Measurements from ENCODE around the gene HAGHL. TPM values are rescaled to one million over a fixed set of nuclear protein-coding genes. Genes with fewer than 3 reads are reported as not detected.

Gene HAGHL
- total RNA-seq, 1 experiment from 2014 or later, result 6.8 TPM

GRCh38 chr16:715477-716199 lies 11.3 kb upstream of the HAGHL start:
- intact Hi-C loops (cut with micrococcal nuclease; ENCODE audit: unreplicated experiment), result loop anchor here (10.0 kb wide), 1 partner anchor 69 kb away; the partner anchor contains the start of genes CHTF18 and RPUSD1
- Histone ChIP-seq H3K4me1 (peaks cover 33% of the 10 kb centered on the region), H3K27me3 (replicated peaks; ENCODE audit: control insufficient read depth, insufficient read depth, low read length) (no peaks in the 10 kb centered on the region), H3K9me3 (no peaks in the 10 kb centered on the region), H3K4me3 (ENCODE audit: low read depth, low read length) (peak overlapping the region; percentile 71), H3K36me3 (ENCODE audit: control insufficient read depth, insufficient read depth, low read length) (no peaks in the 10 kb centered on the region)
- Mint-ChIP-seq H3K4me3 (ENCODE audit: unreplicated experiment) (peak overlapping the region; percentile 66), H3K27ac (ENCODE audit: unreplicated experiment) (no peak overlapping the region), H3K36me3 (ENCODE audit: insufficient read depth, unreplicated experiment) (peaks cover 17% of the 10 kb centered on the region), H3K27me3 (ENCODE audit: insufficient read depth, unreplicated experiment) (no peaks in the 10 kb centered on the region), H3K4me1 (ENCODE audit: low read depth, unreplicated experiment) (peaks cover 7% of the 10 kb centered on the region), H3K9me3 (ENCODE audit: unreplicated experiment) (no peaks in the 10 kb centered on the region)
- DNase-seq, result peak in 1 of 2 experiments; percentile 60
- CTCF ChIA-PET, result interaction anchor here (0.6 to 1.7 kb wide), 5 partner anchors 9 to 73 kb away, joined by 3 to 10 read pairs (median 5); partner anchors contain the start of genes CHTF18, CIAO3 and WDR24
- BruUV-seq (replicated peaks), result no TSS peak
- POLR2A ChIA-PET, result interaction anchor here (1.1 kb wide), 1 partner anchor 13 kb away, joined by 4 read pairs; no protein-coding TSS in a partner anchor
- peak; percentile 10 to 17 for TF ChIP-seq CTCF (IDR thresholded peaks at IDR 0.05; ENCODE audit: insufficient read depth in 1 of 2, low read depth in 1 of 2, low read length in 1 of 2, severe bottlenecking in 1 of 2, unreplicated experiment in 1 of 2)

- intact Hi-C loops (cut with micrococcal nuclease; ENCODE audit: unreplicated experiment), result loop anchor here (10.0 kb wide), 1 partner anchor 69 kb away; the partner anchor contains the start of genes CHTF18 and RPUSD1
- ChIA-PET CTCF (interaction anchor here (0.6 to 1.7 kb wide), 5 partner anchors 9 to 72 kb away, joined by 3 to 10 read pairs (median 5); partner anchors contain the start of genes CHTF18, CIAO3 and WDR24), POLR2A (interaction anchor here (1.1 kb wide), 1 partner anchor 12 kb away, joined by 4 read pairs; no protein-coding TSS in a partner anchor)
- no peak for TF ChIP-seq CTCF (IDR thresholded peaks at IDR 0.05; ENCODE audit: insufficient read depth in 1 of 2, low read depth in 1 of 2, low read length in 1 of 2, severe bottlenecking in 1 of 2, unreplicated experiment in 1 of 2)
- peaks cover 17% of the 10 kb centered on the region for H3K36me3 Mint-ChIP-seq (ENCODE audit: insufficient read depth, unreplicated experiment)
- no peaks in the 10 kb centered on the region for H3K9me3 ChIP-seq
- H3K27me3 ChIP-seq (replicated peaks; ENCODE audit: control insufficient read depth, insufficient read depth, low read length), result no peaks in the 10 kb centered on the region
- peaks cover 30% of the 10 kb centered on the region for H3K4me1 ChIP-seq
- peaks cover 7% of the 10 kb centered on the region for H3K4me1 Mint-ChIP-seq (ENCODE audit: low read depth, unreplicated experiment)
- H3K4me3 Mint-ChIP-seq (ENCODE audit: unreplicated experiment), result peak overlapping the region; percentile 66
- no peak for DNase-seq
- no peaks in the 10 kb centered on the region for H3K9me3 Mint-ChIP-seq (ENCODE audit: unreplicated experiment)
- H3K4me3 ChIP-seq (ENCODE audit: low read depth, low read length), result peak overlapping the region; percentile 29
- no peaks in the 10 kb centered on the region for H3K27me3 Mint-ChIP-seq (ENCODE audit: insufficient read depth, unreplicated experiment)
- no TSS peak for BruUV-seq (replicated peaks)
- H3K27ac Mint-ChIP-seq (ENCODE audit: unreplicated experiment), result no peak overlapping the region
- H3K36me3 ChIP-seq (ENCODE audit: control insufficient read depth, insufficient read depth, low read length), result no peaks in the 10 kb centered on the region
Observed at GRCh38 chr16:716200-716568, 10.7 kb upstream of the HAGHL start.

GRCh38 chr16:716768-717325 lies 10.1 kb upstream of the HAGHL start:
- H3K36me3 ChIP-seq (ENCODE audit: control insufficient read depth, insufficient read depth, low read length), result no peaks in the 10 kb centered on the region
- DNase-seq, result no peak
- Mint-ChIP-seq H3K9me3 (ENCODE audit: unreplicated experiment) (no peaks in the 10 kb centered on the region), H3K27me3 (ENCODE audit: insufficient read depth, unreplicated experiment) (no peaks in the 10 kb centered on the region), H3K4me3 (ENCODE audit: unreplicated experiment) (peak overlapping the region; percentile 66), H3K36me3 (ENCODE audit: insufficient read depth, unreplicated experiment) (peaks cover 17% of the 10 kb centered on the region), H3K27ac (ENCODE audit: unreplicated experiment) (no peak overlapping the region), H3K4me1 (ENCODE audit: low read depth, unreplicated experiment) (peaks cover 7% of the 10 kb centered on the region)
- H3K4me1 ChIP-seq, result peaks cover 34% of the 10 kb centered on the region
- ChIA-PET POLR2A (interaction anchor here (1.1 kb wide), 1 partner anchor 11 kb away, joined by 4 read pairs; no protein-coding TSS in a partner anchor), CTCF (no interaction called here)
- no TSS peak for BruUV-seq (replicated peaks)
- no peaks in the 10 kb centered on the region for H3K9me3 ChIP-seq
- H3K4me3 ChIP-seq (ENCODE audit: low read depth, low read length), result no peak overlapping the region
- no peaks in the 10 kb centered on the region for H3K27me3 ChIP-seq (replicated peaks; ENCODE audit: control insufficient read depth, insufficient read depth, low read length)
- intact Hi-C loops (cut with micrococcal nuclease; ENCODE audit: unreplicated experiment), result loop anchor here (10.0 kb wide), 1 partner anchor 68 kb away; the partner anchor contains the start of genes CHTF18 and RPUSD1
- TF ChIP-seq CTCF (IDR thresholded peaks at IDR 0.05; ENCODE audit: insufficient read depth in 1 of 2, low read depth in 1 of 2, low read length in 1 of 2, severe bottlenecking in 1 of 2, unreplicated experiment in 1 of 2), result no peak
